ENCODE data around the gene B3GNT5.

B3GNT5 gene

DNA sequence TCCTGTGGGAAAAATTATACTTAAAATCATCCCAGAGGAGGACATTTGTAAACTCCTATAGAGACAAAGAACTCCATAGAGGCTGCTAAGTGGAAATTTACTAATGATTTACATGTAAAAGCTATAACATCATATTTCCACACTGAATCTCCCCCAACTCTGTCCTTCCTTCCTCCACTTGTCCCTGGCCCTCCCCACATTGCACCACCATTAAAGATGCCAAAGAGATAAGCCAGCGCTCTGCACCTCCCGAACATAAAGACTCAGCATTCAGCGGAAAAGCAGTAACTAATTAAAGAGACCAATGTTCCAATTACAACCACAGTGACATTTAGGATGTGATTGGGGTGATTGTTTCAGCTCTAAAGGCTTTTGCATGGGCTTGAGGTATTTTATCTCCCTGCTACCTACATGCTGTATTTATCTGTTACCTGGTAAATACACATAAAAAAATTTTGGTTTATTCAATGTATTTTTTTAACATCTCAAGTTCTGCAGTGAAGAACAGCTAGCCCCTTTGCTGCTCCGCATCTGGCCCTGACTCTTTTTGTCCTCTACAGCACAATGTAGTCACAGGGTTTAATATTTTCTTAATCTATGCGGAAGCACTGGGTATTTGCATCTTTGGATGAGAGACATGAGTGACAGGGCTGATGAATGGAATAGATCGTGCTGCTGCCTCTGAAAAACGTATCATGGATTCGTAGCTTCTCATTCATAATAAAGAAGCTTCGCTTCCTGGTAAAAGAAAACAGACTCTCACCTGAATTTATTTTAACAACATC, 35.3 kb upstream of the B3GNT5 start:
- TF ChIP-seq, protein P1, sequence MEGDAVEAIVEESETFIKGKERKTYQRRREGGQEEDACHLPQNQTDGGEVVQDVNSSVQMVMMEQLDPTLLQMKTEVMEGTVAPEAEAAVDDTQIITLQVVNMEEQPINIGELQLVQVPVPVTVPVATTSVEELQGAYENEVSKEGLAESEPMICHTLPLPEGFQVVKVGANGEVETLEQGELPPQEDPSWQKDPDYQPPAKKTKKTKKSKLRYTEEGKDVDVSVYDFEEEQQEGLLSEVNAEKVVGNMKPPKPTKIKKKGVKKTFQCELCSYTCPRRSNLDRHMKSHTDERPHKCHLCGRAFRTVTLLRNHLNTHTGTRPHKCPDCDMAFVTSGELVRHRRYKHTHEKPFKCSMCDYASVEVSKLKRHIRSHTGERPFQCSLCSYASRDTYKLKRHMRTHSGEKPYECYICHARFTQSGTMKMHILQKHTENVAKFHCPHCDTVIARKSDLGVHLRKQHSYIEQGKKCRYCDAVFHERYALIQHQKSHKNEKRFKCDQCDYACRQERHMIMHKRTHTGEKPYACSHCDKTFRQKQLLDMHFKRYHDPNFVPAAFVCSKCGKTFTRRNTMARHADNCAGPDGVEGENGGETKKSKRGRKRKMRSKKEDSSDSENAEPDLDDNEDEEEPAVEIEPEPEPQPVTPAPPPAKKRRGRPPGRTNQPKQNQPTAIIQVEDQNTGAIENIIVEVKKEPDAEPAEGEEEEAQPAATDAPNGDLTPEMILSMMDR (IDR thresholded peaks at IDR 0.05; ENCODE audit: low read depth, low read length, missing control alignments), result no peak
- DNase-seq (ENCODE audit: extremely low read depth, low read depth), result no peak
- H3K4me3 ChIP-seq (replicated peaks; ENCODE audit: low read depth, low read length), result no peak overlapping the region

DNA sequence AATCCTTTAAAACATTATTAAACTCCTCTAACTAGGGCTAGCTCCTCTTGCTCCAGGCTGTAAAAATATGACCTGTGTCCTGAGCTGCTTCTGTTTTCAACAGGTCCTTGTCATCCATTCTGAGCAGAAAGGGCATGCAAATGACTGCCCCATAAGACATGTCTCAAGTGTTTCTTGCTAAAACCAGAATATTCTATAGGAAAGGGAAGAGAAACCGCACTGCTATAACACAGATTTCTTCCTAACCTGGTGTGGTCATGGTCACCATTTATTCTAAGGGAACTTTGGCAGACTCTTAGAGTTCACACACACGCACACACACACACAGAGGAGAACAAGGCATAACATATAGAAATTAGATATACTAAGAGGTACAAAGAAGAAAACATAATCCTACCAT, 34.2 kb upstream of the B3GNT5 start:
- H3K4me3 ChIP-seq (replicated peaks; ENCODE audit: low read depth, low read length), result no peak overlapping the region
- DNase-seq (ENCODE audit: extremely low read depth, low read depth), result no peak
- TF ChIP-seq, protein P1 (IDR thresholded peaks at IDR 0.05; ENCODE audit: low read depth, low read length, missing control alignments), result no peak

DNA sequence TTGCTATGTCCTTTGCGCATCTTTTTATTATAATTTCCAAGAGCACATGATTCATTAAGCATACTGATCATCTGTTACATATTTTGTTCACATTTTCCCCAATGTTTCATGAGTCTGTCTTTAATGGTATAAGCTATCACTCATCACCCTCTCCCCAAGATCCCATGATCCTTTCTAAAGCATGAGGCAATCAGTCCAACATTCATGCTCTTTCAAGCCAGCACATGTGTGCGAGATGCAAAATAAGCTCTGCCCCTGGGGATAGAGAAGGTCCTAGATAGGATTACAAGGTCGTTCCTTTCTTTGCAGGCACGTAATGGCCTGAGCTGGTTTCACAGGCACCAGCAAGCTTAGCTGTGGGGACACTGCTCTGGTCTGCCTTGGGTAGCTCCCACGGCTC, 32.2 kb upstream of the B3GNT5 start:
- TF ChIP-seq, protein P1 (IDR thresholded peaks at IDR 0.05; ENCODE audit: low read depth, low read length, missing control alignments), result no peak
- DNase-seq (ENCODE audit: extremely low read depth, low read depth), result no peak
- no peak overlapping the region for H3K4me3 ChIP-seq (replicated peaks; ENCODE audit: low read depth, low read length)

DNA sequence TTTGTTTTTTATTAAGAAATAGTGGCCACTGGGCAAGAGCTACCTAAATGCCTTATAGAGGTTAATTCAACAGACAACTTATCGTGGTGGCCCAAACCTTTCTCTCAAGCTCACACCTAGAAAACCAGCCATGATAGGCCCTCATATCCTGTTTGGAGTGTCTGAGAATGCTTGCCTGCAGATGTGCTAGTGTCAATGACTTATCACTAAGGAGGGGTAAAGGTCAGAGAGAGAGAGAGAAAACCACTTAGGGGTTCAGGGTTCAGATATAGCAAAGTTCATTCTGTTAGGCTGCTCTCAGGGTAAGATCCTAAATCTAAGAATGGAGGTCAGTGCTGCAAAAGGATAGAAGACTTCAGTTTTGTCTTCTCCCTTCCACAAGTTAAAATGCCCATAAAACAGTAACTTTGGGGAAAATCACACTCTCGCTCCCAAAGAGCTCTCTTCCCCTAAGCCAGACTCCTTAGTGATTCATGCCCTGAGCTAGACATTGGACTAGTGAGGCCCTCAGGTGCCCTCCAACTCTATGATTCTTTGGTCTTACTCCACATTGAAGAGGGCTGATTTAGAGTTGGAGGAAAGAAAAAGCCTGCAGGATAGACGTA, 30.3 kb upstream of the B3GNT5 start:
- no peak for DNase-seq (ENCODE audit: extremely low read depth, low read depth)
- no peak overlapping the region for H3K4me3 ChIP-seq (replicated peaks; ENCODE audit: low read depth, low read length)
- TF ChIP-seq, protein P1 (IDR thresholded peaks at IDR 0.05; ENCODE audit: low read depth, low read length, missing control alignments), result no peak

DNA sequence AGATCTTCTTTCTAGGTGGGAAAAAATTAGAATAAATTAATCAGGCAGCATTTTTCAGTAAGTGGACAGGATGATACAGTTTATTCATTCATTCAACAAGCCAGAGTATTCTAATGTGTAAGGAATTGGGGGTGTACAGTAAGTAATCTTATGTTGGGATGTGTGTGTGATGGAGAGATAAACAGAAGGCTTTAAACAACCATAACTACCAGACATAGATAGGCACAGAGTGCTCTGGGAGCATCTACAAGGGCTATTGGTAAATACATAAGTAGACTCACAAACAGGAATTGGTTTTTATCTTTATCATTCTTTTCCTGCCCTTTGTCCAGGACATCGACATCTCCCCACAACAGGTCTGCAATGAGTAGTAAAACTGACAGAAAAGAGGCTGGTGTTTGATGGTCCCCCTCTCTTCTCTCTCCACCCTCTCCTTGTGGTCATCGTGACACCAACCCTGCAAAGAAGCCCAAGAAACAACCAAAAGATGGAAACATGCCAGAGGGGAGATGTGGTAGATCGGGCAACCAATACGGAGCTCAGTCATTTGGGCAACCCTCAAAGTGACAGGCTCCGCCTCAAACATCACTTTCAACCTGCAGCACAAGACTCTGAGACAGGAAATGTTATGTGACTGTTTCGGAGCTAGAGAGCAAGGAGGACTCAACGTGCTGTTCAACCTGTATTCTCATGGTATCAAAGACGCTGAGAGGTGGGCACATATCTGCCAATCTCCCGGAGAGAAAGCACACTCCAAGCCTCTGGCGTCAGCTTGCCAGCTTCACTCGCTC, 28.7 kb upstream of the B3GNT5 start:
- TF ChIP-seq, protein P1 (IDR thresholded peaks at IDR 0.05; ENCODE audit: low read depth, low read length, missing control alignments), result no peak
- H3K4me3 ChIP-seq (replicated peaks; ENCODE audit: low read depth, low read length), result no peak overlapping the region
- no peak for DNase-seq (ENCODE audit: extremely low read depth, low read depth)

DNA sequence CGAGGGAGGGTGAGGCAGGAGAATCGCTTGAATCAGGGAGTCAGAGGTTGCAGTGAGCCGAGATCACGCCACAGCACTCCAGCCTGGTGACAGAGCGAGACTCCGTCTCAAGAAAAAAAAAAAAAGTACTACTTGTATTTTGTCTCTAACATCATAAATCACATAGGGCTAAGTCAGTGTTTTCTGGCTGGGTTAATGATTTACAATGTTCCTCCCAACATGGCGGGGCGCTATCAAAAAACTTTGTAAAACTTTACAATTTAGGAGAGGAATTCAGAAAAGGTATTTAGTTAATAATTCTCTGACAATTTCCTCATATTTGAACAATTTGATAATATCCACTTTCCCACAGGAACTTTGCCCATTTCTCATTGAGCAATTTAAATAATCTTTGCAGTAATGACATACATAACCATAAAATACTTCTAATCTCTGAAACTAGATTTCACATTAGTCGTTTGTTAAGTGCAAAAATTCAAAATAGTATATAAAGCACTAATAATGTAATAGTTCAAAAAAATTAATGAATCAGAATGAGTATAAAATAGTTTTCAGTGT, 26.6 kb upstream of the B3GNT5 start:
- DNase-seq (ENCODE audit: extremely low read depth, low read depth), result no peak
- no peak overlapping the region for H3K4me3 ChIP-seq (replicated peaks; ENCODE audit: low read depth, low read length)
- TF ChIP-seq, protein P1 (IDR thresholded peaks at IDR 0.05; ENCODE audit: low read depth, low read length, missing control alignments), result no peak
